ENCODE measurements around the gene POU6F2.

- TF ChIP-seq POLR2AphosphoS5 (IDR thresholded peaks at IDR 0.05; ENCODE audit: low read depth) (no peak), EZH2 (IDR thresholded peaks at IDR 0.05; ENCODE audit: low read depth, unreplicated experiment) (no peak), REST (IDR thresholded peaks at IDR 0.05; ENCODE audit: unreplicated experiment) (no peak)
Observed at GRCh38 chr7:39468261-39468660, 490.6 kb downstream of the POU6F2 start.

Data from GM23338 (cell line).